Left ventricle myocardium inferior (tissue), 1 donor: ENCODE measurements around the gene CPSF4. TPM values are rescaled to one million over a fixed set of nuclear protein-coding genes. Genes with fewer than 3 reads are reported as not detected.

Experiments used
- DNase-seq: peaks from one replicate; pipeline ENCODE4 v3.0.0-alpha.2; 2020
- H3K27ac ChIP-seq: fragments of 200-600 bp; replicated peaks from 2 replicates; pipeline ENCODE4 v1.8.0; 2021
- H3K27me3 ChIP-seq: fragments of 200-600 bp; 2 replicates; pipeline ENCODE4 v1.8.0; 2021; ENCODE audit warnings: low read depth
- H3K36me3 ChIP-seq: fragments of 200-600 bp; 2 replicates; pipeline ENCODE4 v1.8.0; 2021
- H3K4me1 ChIP-seq: fragments of 200-600 bp; 2 replicates; pipeline ENCODE4 v1.8.0; 2021
- H3K4me3 ChIP-seq: fragments of 200-600 bp; 2 replicates; pipeline ENCODE4 v1.8.0; 2021; ENCODE audit warnings: mild to moderate bottlenecking, moderate library complexity
- H3K9me3 ChIP-seq: fragments of 200-600 bp; replicated peaks from 2 replicates; pipeline ENCODE4 v1.8.0; 2021
- intact Hi-C: fragments of 100-400 bp; cut with micrococcal nuclease; formaldehyde crosslinking; loops from one replicate; pipeline ENCODE4 v1.11.0; 2022
- total RNA-seq: library from RNA; stranded (reverse); fragmentation: NEBNext Ultra II Directional; extraction: Animal tissue kit (Norgen Biotek cat#: 25700); gene quantifications from one replicate; pipeline ENCODE4 v1.2.1, GENCODE V29; 2021
- TF ChIP-seq, protein P1 (sequence below): fragments of 200-600 bp; IDR thresholded peaks from 2 replicates; pipeline ENCODE4 v1.8.0; 2021; ENCODE audit warnings: antibody characterized with exemption, mild to moderate bottlenecking, borderline replicate concordance
- donor health status: DM: no; HTN: yes; CAD: no; lungs with severe emphysema.

The CPSF4 gene
- total RNA-seq, 1 donor from 2014 or later = 17.9 TPM

DNA sequence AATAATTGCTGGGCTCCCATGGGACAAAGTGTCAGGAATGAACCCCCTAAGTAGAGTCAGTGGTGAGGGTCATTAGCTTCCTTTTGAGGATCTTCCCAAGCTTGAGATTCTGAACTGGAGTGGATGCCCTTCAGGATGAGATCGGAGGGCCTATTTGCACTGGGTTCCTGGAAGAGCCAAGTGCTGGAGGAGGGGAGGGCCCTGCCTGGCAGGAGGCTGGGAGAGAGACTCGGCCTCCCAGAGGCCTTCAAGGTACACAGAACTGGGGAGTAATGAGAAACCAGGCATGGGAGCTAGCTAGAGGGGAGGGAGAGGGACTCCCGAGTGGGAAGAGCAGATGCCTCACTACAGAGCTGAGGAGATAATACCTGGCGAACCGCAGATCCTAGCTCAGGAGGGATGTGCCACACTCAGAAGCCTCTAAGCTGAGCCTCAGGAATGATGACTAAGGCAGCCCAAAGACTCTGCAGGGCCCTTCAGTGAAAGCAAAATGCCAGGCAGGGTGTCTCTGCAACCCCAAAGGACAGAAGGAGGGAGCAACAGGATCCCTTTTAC is 39.8 kb upstream of the CPSF4 start:
- Histone ChIP-seq H3K27me3 (no peaks in the 10 kb centered on the region), H3K27ac (peak overlapping the region; percentile 9), H3K9me3 (no peaks in the 10 kb centered on the region), H3K4me3 (no peak overlapping the region), H3K4me1 (peaks cover 20% of the 10 kb centered on the region), H3K36me3 (peaks cover 90% of the 10 kb centered on the region)
- TF ChIP-seq, protein P1, sequence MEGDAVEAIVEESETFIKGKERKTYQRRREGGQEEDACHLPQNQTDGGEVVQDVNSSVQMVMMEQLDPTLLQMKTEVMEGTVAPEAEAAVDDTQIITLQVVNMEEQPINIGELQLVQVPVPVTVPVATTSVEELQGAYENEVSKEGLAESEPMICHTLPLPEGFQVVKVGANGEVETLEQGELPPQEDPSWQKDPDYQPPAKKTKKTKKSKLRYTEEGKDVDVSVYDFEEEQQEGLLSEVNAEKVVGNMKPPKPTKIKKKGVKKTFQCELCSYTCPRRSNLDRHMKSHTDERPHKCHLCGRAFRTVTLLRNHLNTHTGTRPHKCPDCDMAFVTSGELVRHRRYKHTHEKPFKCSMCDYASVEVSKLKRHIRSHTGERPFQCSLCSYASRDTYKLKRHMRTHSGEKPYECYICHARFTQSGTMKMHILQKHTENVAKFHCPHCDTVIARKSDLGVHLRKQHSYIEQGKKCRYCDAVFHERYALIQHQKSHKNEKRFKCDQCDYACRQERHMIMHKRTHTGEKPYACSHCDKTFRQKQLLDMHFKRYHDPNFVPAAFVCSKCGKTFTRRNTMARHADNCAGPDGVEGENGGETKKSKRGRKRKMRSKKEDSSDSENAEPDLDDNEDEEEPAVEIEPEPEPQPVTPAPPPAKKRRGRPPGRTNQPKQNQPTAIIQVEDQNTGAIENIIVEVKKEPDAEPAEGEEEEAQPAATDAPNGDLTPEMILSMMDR = no peak
- DNase-seq = no peak
- intact Hi-C loops = no loop called here

DNA sequence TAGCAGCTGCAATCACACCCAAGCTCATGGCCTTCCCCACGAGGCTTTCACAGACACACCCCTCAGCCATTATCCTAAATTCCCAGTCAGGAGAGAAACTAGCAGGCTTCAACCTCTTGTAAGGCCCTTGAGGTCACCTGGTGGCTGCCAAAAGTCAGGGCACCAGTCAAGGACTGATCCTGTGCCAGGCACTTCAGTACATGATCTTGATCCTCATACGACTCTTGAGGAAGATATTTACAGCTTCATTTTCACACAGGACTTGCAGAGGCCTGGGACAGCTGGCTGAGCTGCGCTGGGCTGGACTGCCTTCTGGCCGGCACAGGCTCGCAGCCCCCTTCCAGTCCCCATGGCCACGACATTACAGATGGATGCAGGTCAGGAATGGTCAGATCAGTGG is 39.1 kb upstream of the CPSF4 start:
- peak overlapping the region; percentile 9 for H3K27ac ChIP-seq
- intact Hi-C loops = no loop called here

DNA sequence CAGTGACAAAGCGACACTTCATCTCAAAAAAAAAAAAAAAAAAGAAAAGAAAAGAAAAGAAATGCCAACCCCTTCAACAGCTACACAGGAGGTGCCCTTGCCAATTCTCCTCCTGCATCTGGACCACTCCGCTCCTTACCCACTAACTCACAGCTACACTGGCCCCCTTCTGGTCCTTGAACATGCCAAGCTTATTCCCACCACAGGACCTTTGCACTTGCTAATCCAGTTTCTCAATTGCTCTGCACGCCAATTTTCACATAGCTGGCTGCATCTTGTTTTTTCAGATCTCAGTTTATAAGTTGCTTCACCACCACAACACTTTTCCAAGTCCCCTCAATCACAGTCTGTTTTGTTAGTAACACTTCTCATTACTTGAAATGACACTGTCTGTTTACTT is 35.9 kb upstream of the CPSF4 start:
- intact Hi-C loops = no loop called here
- H3K4me3 ChIP-seq = no peak overlapping the region
- H3K4me1 ChIP-seq = peaks cover 47% of the 10 kb centered on the region
- H3K27me3 ChIP-seq = no peaks in the 10 kb centered on the region
- TF ChIP-seq, protein P1 = no peak
- H3K27ac ChIP-seq = no peak overlapping the region
- DNase-seq = no peak
- no peaks in the 10 kb centered on the region for H3K9me3 ChIP-seq
- peaks cover 72% of the 10 kb centered on the region for H3K36me3 ChIP-seq

More for the DNA sequence above, 39.1 kb upstream of the CPSF4 start:
- Histone ChIP-seq H3K36me3 (peaks cover 91% of the 10 kb centered on the region), H3K4me3 (no peak overlapping the region), H3K27me3 (no peaks in the 10 kb centered on the region), H3K9me3 (no peaks in the 10 kb centered on the region), H3K4me1 (peaks cover 23% of the 10 kb centered on the region)
- TF ChIP-seq, protein P1 = no peak
- no peak for DNase-seq

DNA sequence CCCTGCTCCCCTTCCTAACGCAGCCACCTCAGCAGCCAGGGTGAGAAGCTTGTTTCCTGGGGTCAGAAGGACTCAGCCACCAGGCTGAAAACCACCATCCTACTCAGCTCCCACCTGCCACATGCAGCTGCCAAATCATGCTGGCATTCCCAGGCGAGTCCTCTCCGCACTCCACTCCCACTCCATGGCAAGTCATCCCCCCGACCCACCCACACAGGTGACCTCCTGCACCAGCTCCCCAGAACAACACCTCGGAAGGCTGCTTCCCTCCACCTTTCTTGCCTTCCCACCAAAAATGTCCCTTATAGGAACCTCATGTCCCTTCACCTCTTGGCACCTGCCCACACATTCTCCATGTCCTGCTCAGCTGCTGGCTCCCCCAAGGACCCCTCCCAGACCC is 35.0 kb upstream of the CPSF4 start:
- peaks cover 53% of the 10 kb centered on the region for H3K4me1 ChIP-seq
- no peak for DNase-seq
- peaks cover 62% of the 10 kb centered on the region for H3K36me3 ChIP-seq
- intact Hi-C loops = no loop called here
- no peak overlapping the region for H3K4me3 ChIP-seq
- TF ChIP-seq, protein P1 = no peak
- no peak overlapping the region for H3K27ac ChIP-seq
- no peaks in the 10 kb centered on the region for H3K27me3 ChIP-seq
- no peaks in the 10 kb centered on the region for H3K9me3 ChIP-seq

DNA sequence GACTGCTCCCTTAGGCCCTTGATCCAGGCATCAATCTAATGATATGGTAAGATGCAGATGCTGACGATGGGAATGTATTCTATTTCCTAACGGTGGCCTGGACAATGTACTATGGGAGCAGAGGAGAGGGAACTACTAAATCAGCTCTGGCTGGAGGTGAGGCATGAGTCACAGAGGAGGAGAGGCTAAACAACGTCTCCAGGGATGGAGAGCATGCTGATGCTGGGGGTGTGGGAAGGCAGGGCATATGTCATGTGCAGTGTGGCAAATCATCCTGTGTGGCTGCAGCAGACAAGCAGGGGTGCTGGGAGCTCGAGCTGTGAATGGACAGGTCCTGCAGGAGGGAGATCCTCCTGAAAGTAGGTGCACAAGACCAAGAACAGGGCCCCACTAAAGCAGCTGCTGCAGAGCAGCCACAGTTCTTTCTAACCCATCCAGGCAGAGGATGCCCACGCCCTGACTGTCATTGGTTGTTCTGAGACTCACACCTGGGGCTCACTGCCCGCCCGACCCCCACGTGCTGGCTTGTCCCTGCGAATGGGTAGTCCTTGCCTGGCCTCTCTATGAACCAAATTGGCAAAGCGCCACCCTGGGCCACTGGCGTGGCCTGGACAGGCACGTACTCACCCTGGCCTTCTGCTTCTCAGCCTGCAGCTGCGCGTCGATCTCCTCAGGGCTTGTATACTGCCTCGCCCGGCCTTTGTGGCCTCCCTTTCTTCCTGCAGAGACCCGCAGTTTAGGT is 34.3 kb upstream of the CPSF4 start:
- Histone ChIP-seq H3K36me3 (peaks cover 56% of the 10 kb centered on the region), H3K4me3 (no peak overlapping the region), H3K27ac (no peak overlapping the region), H3K9me3 (no peaks in the 10 kb centered on the region), H3K27me3 (no peaks in the 10 kb centered on the region), H3K4me1 (peaks cover 54% of the 10 kb centered on the region)
- intact Hi-C loops = no loop called here
- TF ChIP-seq, protein P1 = no peak
- DNase-seq = no peak
